Effector memory CD4-positive, alpha-beta T cell (primary cell): ENCODE results near the gene NCS1.

Source experiments
- DNase-seq, 3 donors: peaks; one replicate each; pipeline ENCODE4 v3.0.0-alpha.2; 2020
- H3K27ac ChIP-seq: 2 replicates; pipeline ENCODE4 v1.7.0; 2013; ENCODE audit warnings: mild to moderate bottlenecking, low read length, moderate library complexity; ENCODE audit not compliant: insufficient read depth, poor library complexity, severe bottlenecking
- H3K27me3 ChIP-seq: replicated peaks from 2 replicates; pipeline ENCODE4 v1.7.0; 2013; ENCODE audit warnings: mild to moderate bottlenecking, low read length; ENCODE audit not compliant: insufficient read depth, control insufficient read depth, poor library complexity, severe bottlenecking
- H3K36me3 ChIP-seq: 2 replicates; pipeline ENCODE4 v1.7.0; 2013; ENCODE audit warnings: mild to moderate bottlenecking, low read length, moderate library complexity; ENCODE audit not compliant: control insufficient read depth, insufficient read depth
- H3K4me1 ChIP-seq: 2 replicates; pipeline ENCODE4 v1.7.0; 2013; ENCODE audit warnings: low read length, mild to moderate bottlenecking; ENCODE audit not compliant: control insufficient read depth, insufficient read depth, poor library complexity, severe bottlenecking
- H3K4me3 ChIP-seq: 2 replicates; pipeline ENCODE4 v1.7.0; 2013; ENCODE audit warnings: low read length, low read depth, mild to moderate bottlenecking; ENCODE audit not compliant: insufficient read depth, poor library complexity, severe bottlenecking
- H3K9me3 ChIP-seq: 2 replicates; pipeline ENCODE4 v1.7.0; 2013; ENCODE audit warnings: mild to moderate bottlenecking, low read length, moderate library complexity; ENCODE audit not compliant: control insufficient read depth

Gene NCS1

GRCh38 chr9:130225071-130225470 lies 52.9 kb downstream of the NCS1 start:
- no peak for DNase-seq
- Histone ChIP-seq H3K4me1 (no peaks in the 10 kb centered on the region), H3K36me3 (no peaks in the 10 kb centered on the region), H3K27ac (no peak overlapping the region), H3K27me3 (no peaks in the 10 kb centered on the region), H3K4me3 (no peak overlapping the region), H3K9me3 (peaks cover 5% of the 10 kb centered on the region)

DNA sequence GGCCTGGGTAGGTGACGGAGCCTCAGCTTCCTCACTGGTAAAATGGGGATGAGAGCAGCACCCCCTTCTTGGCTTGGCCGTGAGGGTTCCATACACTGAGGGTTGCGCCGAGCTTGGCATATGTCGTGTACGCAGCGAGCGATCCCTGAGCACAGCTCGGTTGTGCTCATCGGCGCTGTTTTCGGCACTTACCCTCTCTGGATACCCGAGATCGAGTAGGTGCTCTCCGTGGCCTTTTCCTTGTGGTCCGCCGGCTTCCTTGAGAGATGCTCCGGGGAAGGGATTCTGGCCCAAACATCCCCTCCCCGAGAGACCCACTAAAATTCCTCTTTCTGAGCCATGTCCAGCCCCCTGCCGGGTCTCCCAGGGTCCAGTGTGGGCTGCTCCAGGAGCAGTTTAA lies 53.4 kb downstream of the NCS1 start:
- Histone ChIP-seq H3K27ac (no peak overlapping the region), H3K9me3 (peaks cover 5% of the 10 kb centered on the region), H3K4me3 (no peak overlapping the region), H3K4me1 (no peaks in the 10 kb centered on the region), H3K36me3 (no peaks in the 10 kb centered on the region), H3K27me3 (no peaks in the 10 kb centered on the region)
- DNase-seq = no peak

- no peak for DNase-seq
- H3K4me1 ChIP-seq = no peaks in the 10 kb centered on the region
- no peak overlapping the region for H3K27ac ChIP-seq
- H3K9me3 ChIP-seq = peaks cover 5% of the 10 kb centered on the region
- no peaks in the 10 kb centered on the region for H3K36me3 ChIP-seq
- H3K27me3 ChIP-seq = no peaks in the 10 kb centered on the region
- no peak overlapping the region for H3K4me3 ChIP-seq
Measured at GRCh38 chr9:130226112-130226511, 53.9 kb downstream of the NCS1 start.

DNA sequence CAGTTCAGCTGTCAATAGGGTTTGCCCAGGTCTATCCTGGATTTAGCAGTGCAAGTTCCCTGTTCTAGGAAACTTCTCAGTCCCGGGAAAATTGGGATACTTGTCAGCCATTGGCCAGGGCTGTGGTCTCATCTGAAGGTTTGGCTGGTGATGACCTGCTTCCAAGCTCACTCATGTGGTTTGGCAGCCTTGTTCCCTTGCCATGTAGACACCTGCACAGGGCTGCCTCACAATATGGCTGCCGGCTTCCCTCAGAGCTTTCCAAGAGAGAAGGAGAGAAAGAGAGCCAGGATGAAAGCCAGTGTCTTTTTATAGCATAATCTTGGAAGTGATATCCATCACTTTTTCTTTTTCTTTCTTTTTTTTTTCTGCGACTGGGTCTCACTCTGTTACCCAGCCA lies 55.6 kb downstream of the NCS1 start:
- Histone ChIP-seq H3K27me3 (no peaks in the 10 kb centered on the region), H3K27ac (no peak overlapping the region), H3K9me3 (peaks cover 5% of the 10 kb centered on the region), H3K4me1 (no peaks in the 10 kb centered on the region), H3K36me3 (no peaks in the 10 kb centered on the region), H3K4me3 (no peak overlapping the region)
- DNase-seq = no peak

- H3K36me3 ChIP-seq = no peaks in the 10 kb centered on the region
- no peak for DNase-seq
- H3K4me1 ChIP-seq = no peaks in the 10 kb centered on the region
- H3K9me3 ChIP-seq = peaks cover 5% of the 10 kb centered on the region
- no peak overlapping the region for H3K4me3 ChIP-seq
- no peak overlapping the region for H3K27ac ChIP-seq
- H3K27me3 ChIP-seq = no peaks in the 10 kb centered on the region
Measured at GRCh38 chr9:130229759-130230158, 57.6 kb downstream of the NCS1 start.

DNA sequence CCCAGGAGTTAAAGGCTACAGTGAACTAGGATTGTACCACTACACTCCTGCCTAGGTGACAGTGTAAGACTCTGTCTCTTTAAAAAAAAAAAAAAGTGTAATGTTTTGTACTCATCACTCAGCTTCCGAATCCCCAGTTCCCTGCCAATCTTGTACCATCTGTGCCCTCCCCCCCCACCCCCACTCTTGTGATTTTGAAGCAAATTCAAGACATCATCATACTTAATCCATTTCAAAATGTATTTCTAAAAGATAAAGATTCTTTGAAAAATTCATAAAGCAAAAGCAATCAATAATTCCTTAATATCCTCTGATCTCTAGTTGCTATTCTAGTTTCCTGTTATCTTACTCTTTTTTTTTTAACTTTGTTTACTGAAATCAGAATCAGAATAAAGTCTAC lies 58.4 kb downstream of the NCS1 start:
- Histone ChIP-seq H3K9me3 (peaks cover 5% of the 10 kb centered on the region), H3K4me3 (no peak overlapping the region), H3K27ac (no peak overlapping the region), H3K27me3 (no peaks in the 10 kb centered on the region), H3K4me1 (peaks cover under 1% of the 10 kb centered on the region), H3K36me3 (no peaks in the 10 kb centered on the region)
- DNase-seq = no peak

GRCh38 chr9:130232899-130233586 lies 60.8 kb downstream of the NCS1 start:
- no peaks in the 10 kb centered on the region for H3K27me3 ChIP-seq
- no peak overlapping the region for H3K27ac ChIP-seq
- H3K4me3 ChIP-seq = no peak overlapping the region
- H3K36me3 ChIP-seq = no peaks in the 10 kb centered on the region
- DNase-seq = no peak
- H3K9me3 ChIP-seq = peaks cover under 1% of the 10 kb centered on the region
- peaks cover 8% of the 10 kb centered on the region for H3K4me1 ChIP-seq

GRCh38 chr9:130233587-130233945 lies 61.4 kb downstream of the NCS1 start:
- Histone ChIP-seq H3K9me3 (no peaks in the 10 kb centered on the region), H3K4me1 (peaks cover 8% of the 10 kb centered on the region), H3K36me3 (no peaks in the 10 kb centered on the region), H3K27me3 (no peaks in the 10 kb centered on the region), H3K4me3 (no peak overlapping the region), H3K27ac (no peak overlapping the region)
- no peak for DNase-seq

DNA sequence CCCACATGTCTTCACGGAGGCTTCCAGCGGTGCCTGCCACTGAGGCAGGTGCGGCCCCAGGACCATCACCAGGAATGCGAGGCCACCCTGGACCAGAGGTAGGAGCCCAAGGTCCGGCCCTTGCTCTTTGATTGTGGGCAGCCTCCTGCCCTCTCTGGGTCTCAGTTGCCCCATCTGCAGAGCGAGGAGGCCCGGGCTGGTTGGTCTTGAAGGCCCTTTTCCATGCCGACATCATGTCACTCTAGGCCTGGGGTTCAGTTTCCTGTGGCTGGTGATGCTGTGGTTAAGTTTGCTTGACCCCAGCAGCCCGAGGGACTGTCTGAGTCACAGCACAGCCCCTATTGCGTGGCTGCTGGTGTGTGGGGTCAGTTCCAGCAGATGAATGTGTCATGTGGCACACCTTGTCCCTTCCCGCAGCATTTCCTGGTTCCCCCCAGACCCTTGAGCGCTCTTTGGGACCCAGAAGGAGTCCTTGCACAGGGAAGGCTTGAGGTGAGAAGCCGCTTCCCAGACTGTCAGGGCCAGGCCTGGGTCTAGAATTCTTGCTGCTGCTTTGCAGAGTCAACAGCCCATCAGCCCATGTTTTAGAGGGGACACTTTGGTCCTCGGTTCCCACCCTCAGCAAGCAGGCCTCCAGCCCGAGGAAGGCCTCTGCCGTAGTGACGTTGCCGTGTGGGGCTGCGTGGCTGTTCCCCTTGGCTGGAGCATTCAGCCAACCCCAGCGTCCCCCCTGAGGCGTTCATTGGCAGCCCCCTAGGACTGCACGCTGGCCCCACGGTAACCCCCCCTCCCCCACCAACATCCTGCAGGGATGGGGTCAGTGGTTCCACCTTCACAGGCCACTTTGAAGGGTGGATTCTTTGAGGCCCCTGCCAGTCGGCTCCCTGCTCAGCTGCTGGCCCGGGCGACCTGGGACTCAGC lies 62.4 kb downstream of the NCS1 start:
- Histone ChIP-seq H3K27me3 (no peaks in the 10 kb centered on the region), H3K4me3 (no peak overlapping the region), H3K9me3 (no peaks in the 10 kb centered on the region), H3K36me3 (no peaks in the 10 kb centered on the region), H3K27ac (no peak overlapping the region), H3K4me1 (peaks cover 8% of the 10 kb centered on the region)
- no peak for DNase-seq
